Endodermal cell (in vitro differentiated cells): ENCODE data around the gene CHIT1. TPM values are rescaled to one million over a fixed set of nuclear protein-coding genes. Genes with fewer than 3 reads are reported as not detected.

Experiments used
- DNase-seq: peaks from one replicate; pipeline ENCODE4 v3.0.0-alpha.2; 2017
- H3K27ac ChIP-seq: 2 replicates; pipeline ENCODE4 v1.5.1; 2013; ENCODE audit warnings: mild to moderate bottlenecking, low read depth, low read length, moderate library complexity
- H3K27me3 ChIP-seq: 2 replicates; pipeline ENCODE4 v1.6.1; 2013; ENCODE audit warnings: mild to moderate bottlenecking, low read length, moderate library complexity; ENCODE audit not compliant: insufficient read depth, control insufficient read depth, poor library complexity, severe bottlenecking
- H3K36me3 ChIP-seq: 2 replicates; pipeline ENCODE4 v1.7.0; 2013; ENCODE audit warnings: mild to moderate bottlenecking, low read length, moderate library complexity; ENCODE audit not compliant: control insufficient read depth, insufficient read depth
- H3K4me1 ChIP-seq: one replicate; pipeline ENCODE4 v1.7.0; 2013; ENCODE audit warnings: low read length; ENCODE audit not compliant: control insufficient read depth, insufficient read depth
- H3K4me3 ChIP-seq: 2 replicates; pipeline ENCODE4 v1.5.1; 2013; ENCODE audit warnings: mild to moderate bottlenecking, low read length, moderate library complexity
- H3K9ac ChIP-seq: 2 replicates; pipeline ENCODE4 v1.6.1; 2013; ENCODE audit warnings: mild to moderate bottlenecking, low read length, moderate library complexity; ENCODE audit not compliant: poor library complexity, severe bottlenecking; ENCODE audit errors: extremely low read depth
- H3K9me3 ChIP-seq: 2 replicates; pipeline ENCODE4 v1.6.1; 2013; ENCODE audit warnings: mild to moderate bottlenecking, low read length, moderate library complexity; ENCODE audit not compliant: control insufficient read depth
- H3K27ac Mint-ChIP-seq: 2 replicates; pipeline ENCODE4 v1.8.0; 2020; ENCODE audit warnings: mixed read lengths
- H3K27me3 Mint-ChIP-seq: 2 replicates; pipeline ENCODE4 v1.8.0; 2021; ENCODE audit warnings: mild to moderate bottlenecking, mixed read lengths; ENCODE audit not compliant: insufficient read depth
- H3K36me3 Mint-ChIP-seq: 2 replicates; pipeline ENCODE4 v1.8.0; 2020; ENCODE audit warnings: low read depth, mixed read lengths
- H3K4me1 Mint-ChIP-seq: 2 replicates; pipeline ENCODE4 v1.8.0; 2020; ENCODE audit warnings: mixed read lengths
- H3K4me3 Mint-ChIP-seq: 2 replicates; pipeline ENCODE4 v1.8.0; 2020; ENCODE audit warnings: mild to moderate bottlenecking, moderate library complexity, mixed read lengths
- H3K9me3 Mint-ChIP-seq: 2 replicates; pipeline ENCODE4 v1.8.0; 2020; ENCODE audit warnings: mild to moderate bottlenecking, mixed read lengths
- WGBS, 2 experiments: methylation state at CpG; one replicate each; pipeline versions ENCODE4 v1.1.5 to v1.1.7; 2013; ENCODE audit warnings: missing lambda C conversion rate in 2 of 2, mixed read lengths in 1 of 2; ENCODE audit not compliant: insufficient coverage in 1 of 2, insufficient read length in 1 of 2; 5-methylcytosine and 5-hydroxymethylcytosine counted together
- total RNA-seq, 2 donors: library from RNA; stranded (reverse); fragmentation: NEBNext Ultra II Directional in 1 of 2; extraction: Animal tissue kit (Norgen Biotek cat#: 25700) in 1 of 2; gene quantifications; 2 replicates in 1 of 2; 3 replicates in 1 of 2; pipeline ENCODE4 v1.2.1, GENCODE V29; 2021
- TF ChIP-seq, protein P1 (sequence below): fragments of 200-600 bp; sonication (generic); conservative IDR thresholded peaks from 2 replicates; pipeline ENCODE4 v1.5.0; 2021; ENCODE audit warnings: antibody characterized with exemption, mild to moderate bottlenecking

The CHIT1 gene
- total RNA-seq, 2 donors from 2014 or later: 0.07 TPM; not detected in 1

DNA sequence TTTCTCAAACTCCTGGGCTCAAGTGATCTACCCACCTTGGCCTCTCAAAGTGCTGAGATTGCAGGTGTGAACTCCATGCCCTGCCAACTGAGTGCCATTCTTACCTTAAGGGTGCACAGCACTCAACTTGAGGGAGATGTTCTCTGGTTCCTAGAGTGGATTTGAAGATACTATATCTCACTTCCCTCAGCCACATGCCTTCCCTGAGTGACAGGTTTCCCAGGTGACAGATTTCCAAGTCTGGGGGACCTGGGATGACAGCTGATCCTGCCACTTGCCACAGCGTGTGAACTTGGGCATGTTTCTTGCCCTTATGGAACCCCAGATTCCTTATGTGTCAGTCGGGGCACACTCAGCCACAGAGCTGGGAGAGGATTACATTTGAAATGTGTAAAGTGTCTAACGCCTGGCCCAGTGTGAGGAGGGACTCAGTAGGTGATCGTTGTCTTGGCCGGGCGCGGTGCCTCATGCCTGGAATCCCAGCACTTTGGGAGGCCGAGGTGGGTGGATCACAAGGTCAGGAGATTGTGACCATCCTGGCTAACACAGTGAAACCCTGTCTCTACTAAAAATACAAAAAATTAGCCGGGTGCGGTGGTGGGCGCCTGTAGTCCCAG is 46.3 kb upstream of the CHIT1 start:
- H3K4me3 ChIP-seq: no peak overlapping the region
- Mint-ChIP-seq H3K27ac (no peak overlapping the region), H3K9me3 (no peaks in the 10 kb centered on the region), H3K4me3 (no peak overlapping the region), H3K36me3 (no peaks in the 10 kb centered on the region), H3K4me1 (peaks cover 30% of the 10 kb centered on the region), H3K27me3 (peaks cover 42% of the 10 kb centered on the region)
- peaks cover 20% of the 10 kb centered on the region for H3K4me1 ChIP-seq
- H3K9me3 ChIP-seq: no peaks in the 10 kb centered on the region
- no peaks in the 10 kb centered on the region for H3K36me3 ChIP-seq
- WGBS, 2 experiments: 71 to 87% methylated on average over 8 to 11 of the region's 11 CpGs
- peaks cover 11% of the 10 kb centered on the region for H3K27me3 ChIP-seq
- TF ChIP-seq, protein P1, sequence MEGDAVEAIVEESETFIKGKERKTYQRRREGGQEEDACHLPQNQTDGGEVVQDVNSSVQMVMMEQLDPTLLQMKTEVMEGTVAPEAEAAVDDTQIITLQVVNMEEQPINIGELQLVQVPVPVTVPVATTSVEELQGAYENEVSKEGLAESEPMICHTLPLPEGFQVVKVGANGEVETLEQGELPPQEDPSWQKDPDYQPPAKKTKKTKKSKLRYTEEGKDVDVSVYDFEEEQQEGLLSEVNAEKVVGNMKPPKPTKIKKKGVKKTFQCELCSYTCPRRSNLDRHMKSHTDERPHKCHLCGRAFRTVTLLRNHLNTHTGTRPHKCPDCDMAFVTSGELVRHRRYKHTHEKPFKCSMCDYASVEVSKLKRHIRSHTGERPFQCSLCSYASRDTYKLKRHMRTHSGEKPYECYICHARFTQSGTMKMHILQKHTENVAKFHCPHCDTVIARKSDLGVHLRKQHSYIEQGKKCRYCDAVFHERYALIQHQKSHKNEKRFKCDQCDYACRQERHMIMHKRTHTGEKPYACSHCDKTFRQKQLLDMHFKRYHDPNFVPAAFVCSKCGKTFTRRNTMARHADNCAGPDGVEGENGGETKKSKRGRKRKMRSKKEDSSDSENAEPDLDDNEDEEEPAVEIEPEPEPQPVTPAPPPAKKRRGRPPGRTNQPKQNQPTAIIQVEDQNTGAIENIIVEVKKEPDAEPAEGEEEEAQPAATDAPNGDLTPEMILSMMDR: no peak
- H3K27ac ChIP-seq: no peak overlapping the region
- DNase-seq: peak; percentile 52
- no peak overlapping the region for H3K9ac ChIP-seq

DNA sequence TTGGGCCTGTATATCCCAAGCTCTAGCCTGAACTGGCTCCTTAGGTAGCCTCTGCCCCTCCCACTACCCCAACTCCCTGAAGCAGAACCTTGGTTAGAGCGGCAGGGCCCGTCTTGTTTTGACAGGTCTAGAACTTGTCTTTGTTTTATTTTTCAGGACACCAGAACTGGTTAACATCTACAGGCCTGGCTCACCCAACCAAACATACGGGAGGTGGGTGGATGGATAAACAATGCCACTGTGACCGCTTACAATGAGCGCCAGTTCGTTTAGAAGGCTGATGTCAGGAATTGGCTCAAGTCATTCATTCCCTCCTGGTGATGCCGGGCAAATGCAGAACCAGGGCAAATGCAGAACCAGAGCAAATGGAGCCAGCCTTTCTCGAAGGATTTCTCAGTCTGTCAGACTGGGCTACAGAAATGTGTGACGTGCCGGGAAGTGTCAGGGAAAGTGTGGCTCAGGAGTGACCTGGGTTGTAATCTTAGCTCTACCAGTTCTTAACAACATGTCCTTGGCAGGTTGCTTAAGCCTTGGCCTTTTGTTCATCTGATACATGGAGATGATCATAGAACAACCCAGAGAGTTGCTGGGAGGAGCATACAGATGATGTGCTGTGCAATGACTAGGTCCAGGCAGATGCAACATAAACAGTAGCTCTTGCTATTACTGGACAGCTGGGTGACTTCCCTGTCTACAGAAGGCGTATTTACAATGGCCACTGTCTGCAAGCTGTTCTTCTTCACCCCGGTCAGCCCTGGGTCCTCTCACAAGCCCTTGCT is 45.3 kb upstream of the CHIT1 start:
- Histone ChIP-seq H3K27me3 (peaks cover 11% of the 10 kb centered on the region), H3K36me3 (no peaks in the 10 kb centered on the region), H3K4me1 (peaks cover 20% of the 10 kb centered on the region), H3K9ac (no peak overlapping the region), H3K9me3 (no peaks in the 10 kb centered on the region), H3K27ac (no peak overlapping the region), H3K4me3 (no peak overlapping the region)
- TF ChIP-seq, protein P1: no peak
- Mint-ChIP-seq H3K27ac (no peak overlapping the region), H3K9me3 (no peaks in the 10 kb centered on the region), H3K27me3 (peaks cover 42% of the 10 kb centered on the region), H3K4me1 (peaks cover 30% of the 10 kb centered on the region), H3K36me3 (no peaks in the 10 kb centered on the region), H3K4me3 (no peak overlapping the region)
- WGBS, 2 experiments: 91 to 93% methylated on average over 10 to 12 of the region's 12 CpGs
- peak; percentile 44 for DNase-seq

DNA sequence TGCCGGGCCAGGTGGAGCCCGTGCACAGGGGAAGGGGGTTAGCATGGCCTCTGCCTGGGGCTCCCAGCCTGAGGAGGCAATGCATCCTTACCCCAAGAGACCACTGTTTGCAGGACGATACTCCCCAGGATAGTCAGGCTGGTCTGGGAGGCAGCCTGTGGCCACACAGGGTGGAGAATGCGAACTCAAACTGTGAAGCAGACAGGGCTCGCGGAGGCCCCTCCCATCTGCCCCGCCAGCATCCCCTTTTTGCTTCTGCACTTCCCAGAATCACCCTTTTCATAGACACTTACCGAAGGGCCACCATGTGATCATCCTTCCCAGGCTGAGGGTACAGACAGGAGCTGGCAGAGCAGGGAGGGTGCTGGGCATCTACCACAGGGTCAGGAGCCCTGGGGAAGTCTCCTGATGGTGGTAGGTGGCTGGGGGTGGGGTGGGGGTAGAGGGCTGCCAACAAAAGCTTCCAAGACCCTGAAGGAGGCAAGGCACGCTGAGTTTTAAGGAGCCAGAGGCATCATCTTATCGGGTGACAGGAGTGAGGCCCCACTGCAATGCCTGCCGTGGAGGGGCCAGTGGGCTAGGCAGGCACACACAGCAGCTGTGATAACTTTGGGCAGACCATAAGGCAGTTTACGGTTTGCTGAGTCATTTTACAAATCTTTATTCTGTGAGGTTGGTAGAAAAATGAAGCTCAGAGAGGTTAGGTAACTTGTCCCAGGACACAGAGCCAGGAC is 44.6 kb upstream of the CHIT1 start:
- H3K4me1 Mint-ChIP-seq: peaks cover 29% of the 10 kb centered on the region
- no peak for DNase-seq
- no peak overlapping the region for H3K9ac ChIP-seq
- H3K36me3 ChIP-seq: no peaks in the 10 kb centered on the region
- peaks cover 11% of the 10 kb centered on the region for H3K27me3 ChIP-seq
- 78 to 81% methylated on average over 7 to 12 of the region's 12 CpGs for WGBS, 2 experiments
- no peaks in the 10 kb centered on the region for H3K9me3 Mint-ChIP-seq
- no peaks in the 10 kb centered on the region for H3K36me3 Mint-ChIP-seq
- H3K27ac ChIP-seq: no peak overlapping the region
- TF ChIP-seq, protein P1: no peak
- H3K27ac Mint-ChIP-seq: no peak overlapping the region
- H3K4me1 ChIP-seq: peaks cover 20% of the 10 kb centered on the region
- H3K9me3 ChIP-seq: no peaks in the 10 kb centered on the region
- peaks cover 42% of the 10 kb centered on the region for H3K27me3 Mint-ChIP-seq
- no peak overlapping the region for H3K4me3 Mint-ChIP-seq
- no peak overlapping the region for H3K4me3 ChIP-seq
